ENCODE results near the gene TNNC1.

The TNNC1 gene

GRCh38 chr3:52429779-52430415 lies 23.9 kb downstream of the TNNC1 start:
- Histone ChIP-seq H3K4me3 (ENCODE audit: low read depth in 1 of 2, low read length in 2 of 2) (no peak overlapping the region), H3K4me1 (ENCODE audit: insufficient read depth, low read length) (no peaks in the 10 kb centered on the region), H3K9ac (ENCODE audit: low read length) (no peak overlapping the region)

DNA sequence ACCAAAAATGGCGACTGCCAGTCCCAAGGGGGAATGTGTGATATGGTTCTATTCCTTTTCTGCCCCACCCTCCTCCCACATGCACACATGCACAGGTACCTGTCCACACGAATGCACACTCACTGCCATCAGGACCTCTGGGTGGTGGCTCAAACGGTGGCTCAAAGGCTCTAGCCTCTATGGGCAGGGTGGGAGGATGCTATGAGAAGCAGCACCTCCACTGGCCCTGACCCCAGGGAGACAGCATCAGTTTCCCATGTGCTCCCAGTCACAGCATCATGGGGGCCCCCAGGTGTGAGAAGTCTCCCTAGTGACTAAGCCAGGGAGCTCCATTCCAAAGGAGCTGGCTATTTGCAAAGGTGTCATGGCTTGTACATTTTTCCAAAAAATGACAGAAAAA lies 24.8 kb downstream of the TNNC1 start:
- H3K27ac ChIP-seq (ENCODE audit: low read depth, low read length) = no peak overlapping the region
- no peak overlapping the region for H3K9ac ChIP-seq (ENCODE audit: low read length)
- H3K4me3 ChIP-seq (ENCODE audit: low read depth in 1 of 2, low read length in 2 of 2) = no peak overlapping the region
- no peaks in the 10 kb centered on the region for H3K9me3 ChIP-seq (ENCODE audit: low read length)
- no peaks in the 10 kb centered on the region for H3K27me3 ChIP-seq (ENCODE audit: control insufficient read depth in 1 of 2, insufficient read depth in 2 of 2, low read length in 2 of 2)
- no peaks in the 10 kb centered on the region for H3K36me3 ChIP-seq (ENCODE audit: insufficient read depth, low read length)
- H3K4me1 ChIP-seq (ENCODE audit: insufficient read depth, low read length) = no peaks in the 10 kb centered on the region

More at GRCh38 chr3:52429779-52430415, 23.9 kb downstream of the TNNC1 start:
- H3K27me3 ChIP-seq (ENCODE audit: control insufficient read depth in 1 of 2, insufficient read depth in 2 of 2, low read length in 2 of 2) = no peaks in the 10 kb centered on the region
- no peaks in the 10 kb centered on the region for H3K9me3 ChIP-seq (ENCODE audit: low read length)
- H3K36me3 ChIP-seq (ENCODE audit: insufficient read depth, low read length) = no peaks in the 10 kb centered on the region
- no peak overlapping the region for H3K27ac ChIP-seq (ENCODE audit: low read depth, low read length)

DNA sequence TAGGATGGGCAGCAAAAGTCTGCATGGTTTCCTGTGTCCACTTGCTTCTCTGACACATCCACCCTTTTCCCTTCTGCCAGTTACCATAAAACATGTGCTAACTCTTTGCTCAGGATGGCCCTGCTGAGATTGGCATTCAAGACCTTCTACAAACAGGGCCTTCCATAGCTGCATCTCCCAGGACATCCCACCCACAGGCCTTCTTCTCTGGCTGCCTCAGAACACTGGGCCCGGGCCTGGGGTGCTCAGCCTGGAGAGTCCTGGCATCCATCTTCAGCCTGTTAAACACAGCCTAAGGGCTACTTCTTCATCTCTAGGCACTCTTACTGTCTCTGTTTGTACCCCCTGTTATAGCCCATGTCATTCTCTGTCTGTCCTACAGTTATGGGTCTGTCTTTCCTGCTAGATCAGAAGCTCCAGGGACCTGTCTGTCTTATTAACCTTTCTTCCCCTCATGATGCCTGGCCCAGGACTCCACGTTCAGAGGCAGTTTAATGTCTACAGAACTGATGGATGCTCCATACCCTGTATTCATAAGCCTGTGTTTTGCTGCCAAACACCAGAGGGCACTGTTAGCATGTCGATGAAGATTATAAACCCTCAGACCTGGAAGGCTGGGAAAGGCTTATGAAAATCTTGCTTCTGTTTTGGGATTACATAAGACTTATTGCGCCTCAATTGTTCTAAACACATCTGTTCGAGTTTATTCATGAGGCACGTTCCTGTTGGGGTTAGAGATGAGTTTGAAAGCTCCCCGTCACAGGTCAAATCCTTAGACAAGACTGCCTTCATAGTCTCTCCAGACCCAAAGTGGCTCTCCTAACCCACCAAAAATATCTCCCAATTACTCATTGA lies 25.5 kb downstream of the TNNC1 start:
- H3K4me3 ChIP-seq (ENCODE audit: low read depth in 1 of 2, low read length in 2 of 2) = no peak overlapping the region

GRCh38 chr3:52423173-52423572 lies 30.7 kb downstream of the TNNC1 start:
- H3K4me3 ChIP-seq (ENCODE audit: low read depth in 1 of 2, low read length in 2 of 2) = no peak overlapping the region
- H3K9ac ChIP-seq (ENCODE audit: low read length) = no peak overlapping the region
- no peaks in the 10 kb centered on the region for H3K27me3 ChIP-seq (ENCODE audit: control insufficient read depth in 1 of 2, insufficient read depth in 2 of 2, low read length in 2 of 2)
- no peaks in the 10 kb centered on the region for H3K36me3 ChIP-seq (ENCODE audit: insufficient read depth, low read length)
- no peak overlapping the region for H3K27ac ChIP-seq (ENCODE audit: low read depth, low read length)
- H3K4me1 ChIP-seq (ENCODE audit: insufficient read depth, low read length) = no peaks in the 10 kb centered on the region
- no peaks in the 10 kb centered on the region for H3K9me3 ChIP-seq (ENCODE audit: low read length)

More for the DNA sequence above, 25.5 kb downstream of the TNNC1 start:
- Histone ChIP-seq H3K9me3 (ENCODE audit: low read length) (no peaks in the 10 kb centered on the region), H3K36me3 (ENCODE audit: insufficient read depth, low read length) (no peaks in the 10 kb centered on the region), H3K27me3 (ENCODE audit: control insufficient read depth in 1 of 2, insufficient read depth in 2 of 2, low read length in 2 of 2) (no peaks in the 10 kb centered on the region), H3K27ac (ENCODE audit: low read depth, low read length) (no peak overlapping the region), H3K4me1 (ENCODE audit: insufficient read depth, low read length) (no peaks in the 10 kb centered on the region), H3K9ac (ENCODE audit: low read length) (no peak overlapping the region)

GRCh38 chr3:52422669-52423068 lies 31.2 kb downstream of the TNNC1 start:
- no peak overlapping the region for H3K4me3 ChIP-seq (ENCODE audit: low read depth in 1 of 2, low read length in 2 of 2)
- H3K27ac ChIP-seq (ENCODE audit: low read depth, low read length) = no peak overlapping the region
- no peaks in the 10 kb centered on the region for H3K4me1 ChIP-seq (ENCODE audit: insufficient read depth, low read length)
- no peaks in the 10 kb centered on the region for H3K27me3 ChIP-seq (ENCODE audit: control insufficient read depth in 1 of 2, insufficient read depth in 2 of 2, low read length in 2 of 2)
- no peaks in the 10 kb centered on the region for H3K36me3 ChIP-seq (ENCODE audit: insufficient read depth, low read length)
- H3K9ac ChIP-seq (ENCODE audit: low read length) = no peak overlapping the region
- H3K9me3 ChIP-seq (ENCODE audit: low read length) = no peaks in the 10 kb centered on the region

DNA sequence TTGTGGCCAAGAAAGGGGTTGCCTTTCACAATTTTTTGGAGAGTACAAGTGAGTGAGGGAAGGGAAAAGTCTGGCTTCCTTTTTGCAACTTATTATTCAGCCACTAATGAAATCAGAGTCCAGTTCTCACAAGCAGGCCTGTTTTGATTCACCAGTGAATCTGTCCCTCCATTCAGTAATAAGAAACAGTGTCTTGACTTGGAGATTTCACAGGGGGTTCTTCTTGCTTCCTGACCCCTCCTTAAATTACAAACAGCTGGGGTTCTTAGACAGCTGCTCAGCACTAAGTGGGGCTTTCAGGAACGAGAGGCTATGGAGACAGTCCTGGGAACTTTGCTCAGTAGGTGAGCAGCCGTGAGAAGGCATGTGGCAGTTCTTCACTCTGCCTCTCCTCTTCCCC lies 33.5 kb downstream of the TNNC1 start:
- peaks cover 6% of the 10 kb centered on the region for H3K36me3 ChIP-seq (ENCODE audit: insufficient read depth, low read length)
- H3K4me3 ChIP-seq (ENCODE audit: low read depth in 1 of 2, low read length in 2 of 2) = no peak overlapping the region
- no peaks in the 10 kb centered on the region for H3K9me3 ChIP-seq (ENCODE audit: low read length)
- H3K4me1 ChIP-seq (ENCODE audit: insufficient read depth, low read length) = no peaks in the 10 kb centered on the region
- H3K27ac ChIP-seq (ENCODE audit: low read depth, low read length) = no peak overlapping the region
- H3K9ac ChIP-seq (ENCODE audit: low read length) = no peak overlapping the region
- H3K27me3 ChIP-seq (ENCODE audit: control insufficient read depth in 1 of 2, insufficient read depth in 2 of 2, low read length in 2 of 2) = no peaks in the 10 kb centered on the region

- H3K27me3 ChIP-seq (ENCODE audit: control insufficient read depth in 1 of 2, insufficient read depth in 2 of 2, low read length in 2 of 2) = no peaks in the 10 kb centered on the region
- no peak overlapping the region for H3K27ac ChIP-seq (ENCODE audit: low read depth, low read length)
- H3K9me3 ChIP-seq (ENCODE audit: low read length) = no peaks in the 10 kb centered on the region
- H3K4me3 ChIP-seq (ENCODE audit: low read depth in 1 of 2, low read length in 2 of 2) = no peak overlapping the region
- peaks cover 22% of the 10 kb centered on the region for H3K4me1 ChIP-seq (ENCODE audit: insufficient read depth, low read length)
- H3K9ac ChIP-seq (ENCODE audit: low read length) = no peak overlapping the region
- peaks cover 7% of the 10 kb centered on the region for H3K36me3 ChIP-seq (ENCODE audit: insufficient read depth, low read length)
Measured at GRCh38 chr3:52415800-52416199, 38.0 kb downstream of the TNNC1 start.

DNA sequence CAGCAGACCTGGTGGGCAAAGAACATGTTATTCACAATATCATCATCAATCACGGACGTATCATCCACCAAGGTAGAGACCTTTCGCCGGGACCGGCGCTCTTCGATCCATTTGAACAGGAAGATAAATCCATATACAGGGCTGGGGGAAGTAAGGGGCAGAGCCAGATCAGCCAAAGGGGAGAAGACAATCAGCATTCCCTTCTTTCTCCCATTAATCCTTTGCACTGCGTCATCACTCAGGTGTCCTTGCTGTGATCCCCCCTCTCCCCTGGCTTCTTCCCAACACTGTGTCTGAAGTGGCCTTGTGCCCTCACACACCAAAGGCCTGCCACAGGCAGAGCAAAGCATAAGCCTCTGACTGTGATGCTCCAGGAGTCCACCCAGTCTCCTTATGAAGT lies 45.4 kb downstream of the TNNC1 start:
- peak overlapping the region; percentile 94 for H3K9ac ChIP-seq (ENCODE audit: low read length)
- H3K27ac ChIP-seq (ENCODE audit: low read depth, low read length) = no peak overlapping the region
- no peaks in the 10 kb centered on the region for H3K9me3 ChIP-seq (ENCODE audit: low read length)
- H3K4me3 ChIP-seq (ENCODE audit: low read depth in 1 of 2, low read length in 2 of 2) = peak overlapping the region in 1 of 2 donors; percentile 84
- H3K36me3 ChIP-seq (ENCODE audit: insufficient read depth, low read length) = peaks cover 54% of the 10 kb centered on the region
- no peaks in the 10 kb centered on the region for H3K27me3 ChIP-seq (ENCODE audit: control insufficient read depth in 1 of 2, insufficient read depth in 2 of 2, low read length in 2 of 2)
- H3K4me1 ChIP-seq (ENCODE audit: insufficient read depth, low read length) = peaks cover 40% of the 10 kb centered on the region

DNA sequence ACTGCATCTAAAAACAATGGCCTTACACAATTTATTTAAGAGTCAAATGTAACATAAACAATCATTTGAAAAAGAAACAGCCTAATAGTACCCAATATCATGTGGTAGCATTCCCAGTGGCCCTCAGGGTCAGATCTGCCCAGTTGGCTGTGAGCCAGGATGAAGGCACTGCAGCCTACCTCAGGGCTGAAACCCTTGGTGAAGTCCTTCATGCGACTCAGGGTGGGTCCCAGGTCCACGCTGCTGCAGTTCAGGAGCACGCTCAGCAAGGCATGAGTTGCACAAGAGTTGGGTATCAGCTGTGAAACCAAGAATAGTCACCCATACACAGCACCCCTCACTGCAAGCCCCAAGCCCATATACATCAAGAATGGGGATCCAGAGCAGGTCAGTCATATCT lies 46.1 kb downstream of the TNNC1 start:
- Histone ChIP-seq H3K4me1 (ENCODE audit: insufficient read depth, low read length) (peaks cover 36% of the 10 kb centered on the region), H3K4me3 (ENCODE audit: low read depth in 1 of 2, low read length in 2 of 2) (no peak overlapping the region), H3K9me3 (ENCODE audit: low read length) (no peaks in the 10 kb centered on the region), H3K27me3 (ENCODE audit: control insufficient read depth in 1 of 2, insufficient read depth in 2 of 2, low read length in 2 of 2) (no peaks in the 10 kb centered on the region), H3K9ac (ENCODE audit: low read length) (no peak overlapping the region), H3K27ac (ENCODE audit: low read depth, low read length) (no peak overlapping the region), H3K36me3 (ENCODE audit: insufficient read depth, low read length) (peaks cover 61% of the 10 kb centered on the region)

- H3K27me3 ChIP-seq (ENCODE audit: control insufficient read depth in 1 of 2, insufficient read depth in 2 of 2, low read length in 2 of 2) = no peaks in the 10 kb centered on the region
- H3K9ac ChIP-seq (ENCODE audit: low read length) = no peak overlapping the region
- no peak overlapping the region for H3K4me3 ChIP-seq (ENCODE audit: low read depth in 1 of 2, low read length in 2 of 2)
- H3K4me1 ChIP-seq (ENCODE audit: insufficient read depth, low read length) = peaks cover 28% of the 10 kb centered on the region
- H3K9me3 ChIP-seq (ENCODE audit: low read length) = no peaks in the 10 kb centered on the region
- peaks cover 70% of the 10 kb centered on the region for H3K36me3 ChIP-seq (ENCODE audit: insufficient read depth, low read length)
- no peak overlapping the region for H3K27ac ChIP-seq (ENCODE audit: low read depth, low read length)
Measured at GRCh38 chr3:52406791-52407510, 46.9 kb downstream of the TNNC1 start.

- Histone ChIP-seq H3K9ac (ENCODE audit: low read length) (no peak overlapping the region), H3K4me1 (ENCODE audit: insufficient read depth, low read length) (peaks cover 21% of the 10 kb centered on the region), H3K27ac (ENCODE audit: low read depth, low read length) (no peak overlapping the region), H3K36me3 (ENCODE audit: insufficient read depth, low read length) (peaks cover 74% of the 10 kb centered on the region), H3K4me3 (ENCODE audit: low read depth in 1 of 2, low read length in 2 of 2) (no peak overlapping the region), H3K9me3 (ENCODE audit: low read length) (no peaks in the 10 kb centered on the region), H3K27me3 (ENCODE audit: control insufficient read depth in 1 of 2, insufficient read depth in 2 of 2, low read length in 2 of 2) (no peaks in the 10 kb centered on the region)
Measured at GRCh38 chr3:52406231-52406661, 47.6 kb downstream of the TNNC1 start.
